Measurements from ENCODE around the gene OAF. TPM values are rescaled to one million over a fixed set of nuclear protein-coding genes. Genes with fewer than 3 reads are reported as not detected.
A peak's percentile ranks its signal among the peaks of the same experiment; 100 is the strongest.

OAF gene
- total and polyA plus RNA-seq, 7 donors: 23.5 to 94.3 (median 44.3) TPM

GRCh38 chr11:120207512-120207911 is 3.3 kb upstream of the OAF start:
- intact Hi-C loops (cut with DNase I): no loop called here
- WGBS, 2 donors: 47 to 82% methylated on average over 7 of the region's 7 CpGs
- no peak for DNase-seq
- peaks cover 0 to 14% (median 7%) of the 10 kb centered on the region in 3 donors for H3K27me3 ChIP-seq
- H3K9me3 ChIP-seq: no peaks in the 10 kb centered on the region
- TF ChIP-seq CTCF (IDR thresholded peaks at IDR 0.05): no peak
- no peak for TF ChIP-seq POLR2AphosphoS5 (IDR thresholded peaks at IDR 0.05)
- no peak for TF ChIP-seq EP300 (IDR thresholded peaks at IDR 0.05)
- TF ChIP-seq POLR2A (IDR thresholded peaks at IDR 0.05): no peak
- no peaks in the 10 kb centered on the region for H3K36me3 ChIP-seq
- H3K27ac ChIP-seq: peak overlapping the region; percentile 18 to 82 (median 78)
- peaks cover 0 to 27% (median 20%) of the 10 kb centered on the region in 4 donors for H3K4me1 ChIP-seq
- no peak overlapping the region for H3K4me3 ChIP-seq

DNA sequence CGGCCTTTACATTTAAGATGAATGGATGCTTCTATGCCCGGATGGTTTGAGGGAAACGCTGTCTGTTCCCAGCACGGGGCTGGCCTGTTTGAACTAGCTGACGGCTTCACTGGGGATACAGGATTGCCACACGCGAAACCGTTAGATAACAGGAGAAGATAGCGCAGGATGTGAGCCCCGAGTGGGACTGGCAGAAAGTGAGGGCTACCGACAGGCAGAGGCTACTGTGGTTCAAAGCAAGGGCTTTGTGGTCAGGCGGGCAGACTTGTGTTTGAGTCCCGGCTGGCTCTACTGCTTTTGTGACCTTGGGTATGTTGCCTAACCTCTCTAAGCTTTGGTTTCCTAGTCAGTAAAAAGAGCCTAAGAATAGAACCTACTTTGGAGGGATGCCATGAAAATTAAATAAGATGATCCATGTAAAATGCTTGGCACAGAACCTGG is 2.8 kb upstream of the OAF start:
- H3K27me3 ChIP-seq: peaks cover 0 to 14% (median 7%) of the 10 kb centered on the region in 3 donors
- 26 to 59% methylated on average over 13 of the region's 13 CpGs for WGBS, 2 donors
- intact Hi-C loops (cut with DNase I): no loop called here
- no peaks in the 10 kb centered on the region for H3K9me3 ChIP-seq
- H3K36me3 ChIP-seq: no peaks in the 10 kb centered on the region
- no peak for DNase-seq
- TF ChIP-seq POLR2AphosphoS5 (IDR thresholded peaks at IDR 0.05) (peak in 1 of 4 donors; percentile 4), CTCF (IDR thresholded peaks at IDR 0.05) (no peak)
- peaks cover 0 to 27% (median 20%) of the 10 kb centered on the region in 4 donors for H3K4me1 ChIP-seq
- H3K27ac ChIP-seq: peak overlapping the region; percentile 18 to 82 (median 78)
- no peak overlapping the region for H3K4me3 ChIP-seq

DNA sequence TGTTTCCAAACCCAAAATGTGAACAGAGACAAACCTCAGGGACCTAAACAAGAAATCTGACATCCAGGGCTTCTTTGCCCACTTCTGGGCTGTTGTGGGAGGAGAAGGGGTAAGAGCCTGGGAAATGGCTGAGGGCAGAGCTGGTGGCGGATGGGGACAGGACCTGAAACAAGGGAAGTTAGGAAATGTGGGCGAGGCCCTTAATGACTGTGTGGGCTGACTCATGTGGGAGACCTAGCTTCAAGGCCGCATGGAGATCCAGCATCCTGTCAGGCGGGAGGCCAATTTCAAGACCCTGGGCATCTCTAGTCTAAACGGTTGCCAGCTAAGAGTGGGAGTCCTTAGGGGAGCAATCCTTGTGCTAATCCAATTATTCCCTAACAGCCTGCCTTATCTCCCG is 2.1 kb upstream of the OAF start:
- peaks cover 0 to 27% (median 20%) of the 10 kb centered on the region in 4 donors for H3K4me1 ChIP-seq
- whole genome bisulfite sequencing, 2 donors: 32 to 55% methylated on average over 6 of the region's 6 CpGs

DNA sequence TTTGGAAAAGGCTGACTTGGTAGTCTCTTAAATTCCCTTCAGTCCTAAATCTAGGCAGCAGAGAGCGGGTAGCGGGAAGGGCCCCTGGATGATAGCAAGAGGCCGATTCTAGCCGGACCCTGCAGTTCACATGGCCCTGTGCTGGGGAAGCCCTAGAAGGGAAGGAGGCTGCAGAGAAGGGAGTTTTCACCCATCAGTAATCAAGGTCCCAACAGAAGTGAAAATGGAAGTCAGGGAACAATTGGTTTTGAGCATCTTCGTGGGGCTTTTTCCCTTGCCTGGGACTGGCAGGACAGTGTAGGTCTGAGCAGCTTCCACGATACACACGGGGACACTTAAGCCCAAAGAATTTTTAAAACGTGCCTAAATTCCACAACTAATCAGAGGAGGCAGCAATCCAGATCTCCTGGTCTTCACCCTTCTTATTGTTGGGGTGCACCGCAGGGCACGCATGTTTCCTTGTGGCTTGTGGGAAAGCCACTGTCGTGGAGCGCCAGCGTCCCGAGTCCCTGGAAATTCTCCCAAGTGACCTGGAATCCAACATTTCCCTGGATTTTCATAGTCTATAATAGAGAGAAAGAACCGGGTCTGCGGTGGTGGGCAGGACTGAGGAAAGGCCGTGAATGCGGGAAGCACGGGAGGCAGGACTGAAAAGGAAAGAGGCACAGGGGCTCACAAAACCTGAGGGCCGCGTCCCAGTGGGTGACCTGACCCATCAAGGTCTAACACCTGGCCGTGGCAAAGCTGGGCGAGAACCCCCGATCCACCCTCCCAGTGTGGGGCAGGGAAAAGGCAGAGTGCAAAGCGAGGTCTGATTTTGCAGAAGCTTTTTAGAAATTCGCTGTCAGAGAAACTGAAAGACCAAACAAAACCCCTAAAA is 846 bp upstream of the OAF start:
- H3K27ac ChIP-seq: peak overlapping the region; percentile 74 to 82 (median 78)
- DNase-seq: no peak
- no peaks in the 10 kb centered on the region for H3K36me3 ChIP-seq
- intact Hi-C loops (cut with DNase I): loop anchor here (5.0 kb wide), 1 partner anchor 33 kb away; no protein-coding TSS in a partner anchor
- H3K4me3 ChIP-seq: peak overlapping the region; percentile 49 to 70 (median 68)
- H3K27me3 ChIP-seq: peaks cover 0 to 14% (median 7%) of the 10 kb centered on the region in 3 donors
- 20% methylated on average over 26 of the region's 26 CpGs for WGBS, 2 donors
- peaks cover 0 to 27% (median 24%) of the 10 kb centered on the region in 4 donors for H3K4me1 ChIP-seq
- no peak for TF ChIP-seq POLR2AphosphoS5 (IDR thresholded peaks at IDR 0.05)
- H3K9me3 ChIP-seq: no peaks in the 10 kb centered on the region

More for the DNA sequence above, 2.1 kb upstream of the OAF start:
- intact Hi-C loops (cut with DNase I): no loop called here
- H3K36me3 ChIP-seq: no peaks in the 10 kb centered on the region
- peak; percentile 86 for DNase-seq
- H3K27ac ChIP-seq: peak overlapping the region; percentile 74 to 82 (median 78)
- H3K4me3 ChIP-seq: no peak overlapping the region
- H3K27me3 ChIP-seq: peaks cover 0 to 14% (median 7%) of the 10 kb centered on the region in 3 donors
- TF ChIP-seq CTCF (IDR thresholded peaks at IDR 0.05): no peak
- no peak for TF ChIP-seq EP300 (IDR thresholded peaks at IDR 0.05)
- TF ChIP-seq POLR2AphosphoS5 (IDR thresholded peaks at IDR 0.05): peak in 1 of 4 donors; percentile 29
- no peak for TF ChIP-seq POLR2A (IDR thresholded peaks at IDR 0.05)
- no peaks in the 10 kb centered on the region for H3K9me3 ChIP-seq

DNA sequence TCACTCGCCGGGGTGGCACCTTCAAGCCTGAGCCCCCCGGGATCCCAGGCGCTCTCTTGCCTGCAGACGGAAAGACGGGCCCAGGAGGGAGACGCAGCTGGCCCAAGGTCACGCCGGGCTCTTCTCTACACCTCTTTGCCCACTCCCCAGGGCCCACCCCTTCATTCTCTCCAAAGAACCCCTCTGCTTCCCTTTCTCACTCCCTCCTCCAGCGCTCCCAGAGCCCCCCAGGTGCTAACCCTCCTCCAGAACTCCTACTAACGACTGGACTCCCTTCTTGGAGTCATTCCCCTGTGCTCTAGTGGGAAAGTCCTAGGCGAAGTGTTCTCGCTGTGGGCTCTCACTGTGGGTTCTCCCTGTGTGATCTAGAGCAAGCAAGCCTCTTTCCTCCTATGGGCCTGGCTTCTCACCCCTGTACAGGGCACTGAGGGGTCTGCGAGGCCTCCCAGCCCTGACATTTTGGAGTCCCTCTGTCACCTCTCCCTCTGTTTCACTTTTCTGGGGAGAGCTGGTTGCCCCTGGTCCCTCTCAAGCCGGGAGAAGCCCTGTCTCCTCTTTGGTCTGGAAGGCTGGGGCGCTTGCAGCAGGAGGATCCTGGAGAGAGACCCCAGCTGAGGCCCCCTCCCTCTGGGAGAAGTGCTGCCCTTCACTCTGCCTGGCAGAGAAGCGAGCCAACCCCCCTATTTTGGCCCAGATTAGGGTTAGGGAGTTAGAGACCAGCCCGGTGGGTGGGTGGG is 858 bp downstream of the OAF start:
- TF ChIP-seq POLR2AphosphoS5 (IDR thresholded peaks at IDR 0.05) (no peak), CTCF (IDR thresholded peaks at IDR 0.05) (no peak), EP300 (IDR thresholded peaks at IDR 0.05) (no peak)
- Histone ChIP-seq H3K4me3 (peak overlapping the region; percentile 49 to 70 (median 68)), H3K27ac (peak overlapping the region; percentile 74 to 82 (median 78)), H3K4me1 (peaks cover 0 to 37% (median 30%) of the 10 kb centered on the region in 4 donors), H3K36me3 (no peaks in the 10 kb centered on the region), H3K9me3 (no peaks in the 10 kb centered on the region), H3K27me3 (peaks cover 0 to 14% (median 7%) of the 10 kb centered on the region in 3 donors)
- 3 to 13% methylated on average over 18 of the region's 18 CpGs for WGBS, 2 donors
- intact Hi-C loops (cut with DNase I): loop anchor here (5.0 kb wide), 1 partner anchor 34 kb away; no protein-coding TSS in a partner anchor
- no peak for DNase-seq

All from sigmoid colon (tissue), 7 donors.